Activated CD8-positive, alpha-beta T cell treated with anti-CD3 and anti-CD28 coated beads for 36 hours (primary cell): ENCODE measurements around the gene BTBD1. TPM values are rescaled to one million over a fixed set of nuclear protein-coding genes. Genes with fewer than 3 reads are reported as not detected.

ENCODE experiments used
- ATAC-seq: fragments of 200-7000 bp; cut with Tn5 transposase; one replicate; pipeline ENCODE4 v1.10.0; 2021; ENCODE audit warnings: mild to moderate bottlenecking, moderate library complexity
- CTCF ChIA-PET: fragments of 350-600 bp; sonication (Branson Sonifier 250); formaldehyde crosslinking; loops from one replicate; lab custom pipeline; 2021; ENCODE audit warnings: antibody characterized with exemption; lab: Charles Lee
- POLR2A ChIA-PET: fragments of 350-600 bp; sonication (Branson Sonifier 250); formaldehyde crosslinking; loops from one replicate; lab custom pipeline; 2021; ENCODE audit warnings: antibody characterized with exemption; lab: Charles Lee
- DNase-seq: peaks from one replicate; pipeline ENCODE4 v3.0.0-alpha.2; 2020
- H3K27ac Mint-ChIP-seq: one replicate; pipeline ENCODE4 v1.8.0; 2021; ENCODE audit warnings: mild to moderate bottlenecking, mixed read lengths
- H3K27me3 Mint-ChIP-seq: one replicate; pipeline ENCODE4 v1.8.0; 2021; ENCODE audit warnings: mixed read lengths
- H3K36me3 Mint-ChIP-seq: one replicate; pipeline ENCODE4 v1.8.0; 2021; ENCODE audit warnings: low read depth, mixed read lengths
- H3K4me1 Mint-ChIP-seq: one replicate; pipeline ENCODE4 v1.8.0; 2021; ENCODE audit warnings: low read depth, mixed read lengths
- H3K4me3 Mint-ChIP-seq: one replicate; pipeline ENCODE4 v1.8.0; 2021; ENCODE audit warnings: mild to moderate bottlenecking, moderate library complexity, mixed read lengths
- H3K9me3 Mint-ChIP-seq: one replicate; pipeline ENCODE4 v1.8.0; 2021; ENCODE audit warnings: mixed read lengths
- intact Hi-C: fragments of 100-400 bp; cut with micrococcal nuclease; formaldehyde crosslinking; loops from one replicate; pipeline ENCODE4 v1.10.0; 2022
- total RNA-seq, 2 experiments: library from RNA; stranded (reverse); gene quantifications; one replicate each; pipeline ENCODE4 v1.2.3, GENCODE V29; 2021
- TF ChIP-seq, protein P1 (sequence below): fragments of 200-600 bp; IDR thresholded peaks from one replicate; pipeline ENCODE4 v1.8.0; 2022; ENCODE audit warnings: antibody characterized with exemption, mild to moderate bottlenecking

BTBD1 gene
- total RNA-seq, 2 experiments from 2014 or later = 63.3 to 63.8 TPM

DNA sequence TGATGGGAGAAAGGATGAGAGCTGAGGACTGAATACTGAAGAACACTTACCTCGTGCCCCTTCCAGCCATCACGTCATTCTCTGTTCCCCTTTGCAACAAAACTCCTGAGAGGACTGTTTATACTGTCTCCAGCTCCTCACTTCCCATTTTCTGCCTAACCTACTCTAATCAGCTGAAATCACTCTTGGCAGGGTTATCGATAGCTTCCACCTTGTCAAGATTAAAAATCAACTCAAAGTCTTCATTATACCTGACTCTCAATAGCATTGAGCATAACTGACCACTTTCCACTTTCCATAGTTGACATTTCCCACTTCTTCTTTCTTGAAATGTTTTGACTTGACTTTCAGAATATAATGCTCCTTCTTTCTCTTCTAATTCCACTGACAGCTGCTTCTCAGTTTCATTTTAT is 4.3 kb downstream of the BTBD1 start:
- CTCF ChIA-PET = interaction anchor here (1.0 to 2.0 kb wide), 3 partner anchors 51 to 186 kb away, joined by 3 to 6 read pairs (median 5); partner anchors contain the start of gene C15orf40

GRCh38 chr15:83061680-83062079 is 5.4 kb downstream of the BTBD1 start:
- Mint-ChIP-seq H3K9me3 (no peaks in the 10 kb centered on the region), H3K36me3 (peaks cover 26% of the 10 kb centered on the region), H3K4me1 (peaks cover 21% of the 10 kb centered on the region), H3K27me3 (no peaks in the 10 kb centered on the region), H3K27ac (no peak overlapping the region), H3K4me3 (no peak overlapping the region)
- DNase-seq (no peak), ATAC-seq (no peak)
- ChIA-PET CTCF (interaction anchor here (1.0 to 2.0 kb wide), 2 partner anchors 147 to 187 kb away, joined by 3 to 5 read pairs; no protein-coding TSS in a partner anchor), POLR2A (interaction anchor here (1.7 kb wide), 1 partner anchor 50 kb away, joined by 5 read pairs; the partner anchor contains the start of gene C15orf40)
- intact Hi-C loops = no loop called here
- TF ChIP-seq, protein P1, sequence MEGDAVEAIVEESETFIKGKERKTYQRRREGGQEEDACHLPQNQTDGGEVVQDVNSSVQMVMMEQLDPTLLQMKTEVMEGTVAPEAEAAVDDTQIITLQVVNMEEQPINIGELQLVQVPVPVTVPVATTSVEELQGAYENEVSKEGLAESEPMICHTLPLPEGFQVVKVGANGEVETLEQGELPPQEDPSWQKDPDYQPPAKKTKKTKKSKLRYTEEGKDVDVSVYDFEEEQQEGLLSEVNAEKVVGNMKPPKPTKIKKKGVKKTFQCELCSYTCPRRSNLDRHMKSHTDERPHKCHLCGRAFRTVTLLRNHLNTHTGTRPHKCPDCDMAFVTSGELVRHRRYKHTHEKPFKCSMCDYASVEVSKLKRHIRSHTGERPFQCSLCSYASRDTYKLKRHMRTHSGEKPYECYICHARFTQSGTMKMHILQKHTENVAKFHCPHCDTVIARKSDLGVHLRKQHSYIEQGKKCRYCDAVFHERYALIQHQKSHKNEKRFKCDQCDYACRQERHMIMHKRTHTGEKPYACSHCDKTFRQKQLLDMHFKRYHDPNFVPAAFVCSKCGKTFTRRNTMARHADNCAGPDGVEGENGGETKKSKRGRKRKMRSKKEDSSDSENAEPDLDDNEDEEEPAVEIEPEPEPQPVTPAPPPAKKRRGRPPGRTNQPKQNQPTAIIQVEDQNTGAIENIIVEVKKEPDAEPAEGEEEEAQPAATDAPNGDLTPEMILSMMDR = no peak

More for the DNA sequence above, 4.3 kb downstream of the BTBD1 start:
- TF ChIP-seq, protein P1 = no peak
- Mint-ChIP-seq H3K36me3 (peaks cover 21% of the 10 kb centered on the region), H3K9me3 (no peaks in the 10 kb centered on the region), H3K4me3 (no peak overlapping the region), H3K4me1 (peaks cover 17% of the 10 kb centered on the region), H3K27me3 (no peaks in the 10 kb centered on the region), H3K27ac (no peak overlapping the region)
- DNase-seq (no peak), ATAC-seq (no peak)
- intact Hi-C loops = no loop called here
- POLR2A ChIA-PET = interaction anchor here (0.8 to 1.7 kb wide), 5 partner anchors 8 to 51 kb away, joined by 3 to 5 read pairs (median 4); partner anchors contain the start of gene C15orf40

- peaks cover 28% of the 10 kb centered on the region for H3K36me3 Mint-ChIP-seq
- H3K9me3 Mint-ChIP-seq = no peaks in the 10 kb centered on the region
- intact Hi-C loops = no loop called here
- DNase-seq (no peak), ATAC-seq (no peak)
- H3K4me1 Mint-ChIP-seq = peaks cover 26% of the 10 kb centered on the region
- no peak overlapping the region for H3K4me3 Mint-ChIP-seq
- ChIA-PET CTCF (no interaction called here), POLR2A (interaction anchor here (1.8 kb wide), 1 partner anchor 9 kb away, joined by 12 read pairs; the partner anchor contains the start of gene BTBD1)
- H3K27ac Mint-ChIP-seq = no peak overlapping the region
- TF ChIP-seq, protein P1 = no peak
- H3K27me3 Mint-ChIP-seq = no peaks in the 10 kb centered on the region
Observed at GRCh38 chr15:83057696-83058376, 9.2 kb downstream of the BTBD1 start.

- no peaks in the 10 kb centered on the region for H3K9me3 Mint-ChIP-seq
- peaks cover 28% of the 10 kb centered on the region for H3K36me3 Mint-ChIP-seq
- H3K27me3 Mint-ChIP-seq = no peaks in the 10 kb centered on the region
- H3K27ac Mint-ChIP-seq = peak overlapping the region; percentile 46
- DNase-seq = no peak
- TF ChIP-seq, protein P1 = no peak
- no peak for ATAC-seq
- no peak overlapping the region for H3K4me3 Mint-ChIP-seq
- peaks cover 28% of the 10 kb centered on the region for H3K4me1 Mint-ChIP-seq
- CTCF ChIA-PET = interaction anchor here (0.6 to 1.1 kb wide), 2 partner anchors 23 to 458 kb away, joined by 3 to 4 read pairs; no protein-coding TSS in a partner anchor
- intact Hi-C loops = no loop called here
- POLR2A ChIA-PET = interaction anchor here (0.6 to 1.8 kb wide), 4 partner anchors 8 to 152 kb away, joined by 3 to 12 read pairs (median 4); partner anchors contain the start of gene BTBD1
Observed at GRCh38 chr15:83057002-83057401, 10.1 kb downstream of the BTBD1 start.

DNA sequence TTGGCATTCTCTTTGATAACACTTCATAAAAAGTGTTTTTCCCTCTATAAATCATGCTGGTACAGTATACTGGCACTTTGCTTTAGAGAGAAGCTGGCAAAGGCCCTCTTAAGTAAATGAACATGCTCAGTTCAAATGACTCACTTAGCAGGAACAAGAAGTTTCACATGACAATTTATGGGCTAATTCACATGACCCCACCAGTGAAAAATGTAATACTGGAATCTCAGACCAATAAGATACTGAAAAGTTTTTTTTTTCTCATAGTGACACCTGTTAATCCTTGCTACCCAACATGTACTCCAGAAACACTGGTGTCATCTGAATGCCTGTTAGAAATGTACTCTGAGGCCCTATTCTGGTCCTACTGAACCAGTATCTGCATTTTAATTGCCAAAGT is 13.9 kb downstream of the BTBD1 start:
- Mint-ChIP-seq H3K36me3 (peaks cover 36% of the 10 kb centered on the region), H3K9me3 (no peaks in the 10 kb centered on the region), H3K27ac (no peak overlapping the region), H3K4me1 (peaks cover 28% of the 10 kb centered on the region), H3K4me3 (no peak overlapping the region), H3K27me3 (no peaks in the 10 kb centered on the region)
- POLR2A ChIA-PET = interaction anchor here (0.6 to 1.9 kb wide), 2 partner anchors 12 to 147 kb away, joined by 3 to 7 read pairs; no protein-coding TSS in a partner anchor
- TF ChIP-seq, protein P1 = no peak
- ATAC-seq (peak; percentile 39), DNase-seq (no peak)
- CTCF ChIA-PET = no interaction called here
- intact Hi-C loops = no loop called here
